ENCODE results near the gene ZFP37.

- TF ChIP-seq POLR2A (IDR thresholded peaks at IDR 0.05; ENCODE audit: low read depth, low read length) (no peak), RCOR1 (IDR thresholded peaks at IDR 0.05; ENCODE audit: insufficient replicate concordance, low read length) (no peak)
Measured at GRCh38 chr9:113042884-113043657, 13.5 kb downstream of the ZFP37 start.

Data from IMR-90 (cell line).